Heart right ventricle (tissue), 16 donors: ENCODE results near the gene ZNF827. TPM values are rescaled to one million over a fixed set of nuclear protein-coding genes. Genes with fewer than 3 reads are reported as not detected.

ENCODE experiments used
- ATAC-seq, 8 donors: fragments of 200-7000 bp; cut with Tn5 transposase; one replicate each; pipeline ENCODE4 v1.9.1; 2020; ENCODE audit warnings: mild to moderate bottlenecking in 8 of 8, moderate library complexity in 8 of 8, moderate number of reproducible peaks in 1 of 8
- DNase-seq, 2 donors: peaks; one replicate each; pipeline ENCODE4 v3.0.0-alpha.2; 2020
- H3K27ac ChIP-seq, 10 donors: fragments of 200-600 bp; sonication (generic) in 2 of 10; one replicate each; pipeline versions ENCODE4 v1.5.0 to v1.8.0; 2020 to 2022; ENCODE audit warnings: mild to moderate bottlenecking in 3 of 10
- H3K27me3 ChIP-seq, 7 donors: fragments of 200-600 bp; one replicate each; pipeline ENCODE4 v1.8.0; 2021 to 2022; ENCODE audit warnings: mild to moderate bottlenecking in 2 of 7
- H3K36me3 ChIP-seq, 9 donors: fragments of 200-600 bp; sonication (generic) in 1 of 9; one replicate each; pipeline versions ENCODE4 v1.5.0 to v1.8.0; 2020 to 2022; ENCODE audit warnings: mild to moderate bottlenecking in 2 of 9
- H3K4me1 ChIP-seq, 9 donors: fragments of 200-600 bp; sonication (generic) in 1 of 9; one replicate each; pipeline versions ENCODE4 v1.5.0 to v1.8.0; 2020 to 2022; ENCODE audit warnings: mild to moderate bottlenecking in 4 of 9
- H3K4me3 ChIP-seq, 10 donors: fragments of 200-600 bp; sonication (generic) in 2 of 10; one replicate each; pipeline versions ENCODE4 v1.5.0 to v1.8.0; 2020 to 2022; ENCODE audit warnings: mild to moderate bottlenecking in 7 of 10, moderate library complexity in 2 of 10
- H3K9me3 ChIP-seq, 11 donors: fragments of 200-600 bp in 10 of 11; sonication (generic) in 2 of 11; one replicate each; pipeline versions ENCODE4 v1.5.0 to v1.8.0; 2013 to 2022; ENCODE audit warnings: mild to moderate bottlenecking in 2 of 11, control low read depth in 1 of 11, moderate library complexity in 1 of 11
- CTCF ChIP-seq, 9 donors: fragments of 200-600 bp; sonication (generic) in 2 of 9; IDR thresholded peaks; one replicate each; pipeline versions ENCODE4 v1.5.0 to v1.8.0; 2021 to 2022; ENCODE audit warnings: antibody characterized with exemption in 9 of 9, mild to moderate bottlenecking in 5 of 9, moderate library complexity in 1 of 9
- WGBS, 2 donors: extraction: QIAGEN DNeasy Blood & Tissue Kit; methylation state at CpG; one replicate each; pipeline ENCODE4 v1.1.7; 2013; ENCODE audit warnings: inconsistent platforms in 1 of 2; 5-methylcytosine and 5-hydroxymethylcytosine counted together
- intact Hi-C, 10 donors: fragments of 100-400 bp; cut with DNase I; formaldehyde crosslinking; loops; one replicate each; pipeline versions ENCODE4 v1.11.1 to v1.14.2; 2022
- polyA plus RNA-seq, 2 donors: library from polyadenylated mRNA; stranded (reverse); fragments of 200-250 nt; gene quantifications; one replicate each; pipeline ENCODE4 v1.2.3, GENCODE V29; 2013
- total RNA-seq, 10 donors: library from RNA; stranded (reverse); fragmentation: NEBNext Ultra II Directional in 3 of 10; extraction: Animal tissue kit (Norgen Biotek cat#: 25700) in 3 of 10; gene quantifications; one replicate each; pipeline versions ENCODE4 v1.2.1 to v1.2.4, GENCODE V29; 2021 to 2023
- donor health status: Arrhythmogenic right ventricular cardiomyopathy.
- donor health status: ischemic (EF 13 %, LVEDD 7.1; RV severe dilation, severe dysfunction).
- donor health status: healthy with polysubstance abuse.
- donor health status: DM: no; HTN: yes; CAD: no.
- donor health status: DM: no; HTN: no; CAD: no.
- donor health status: ischemic (EF 25% LVEDD 6.9; RV normal size, moderate dysfunction).
- donor health status: ischemic (EF 25% LVEDD 5.7; RV mildly dilated, moderate dysfunction).
- donor health status: healthy.
- donor health status: DM: yes; HTN: yes; CAD: no.
- donor health status: Ischemic cardiomyopathy.
- donor health status: ischemic (EF 35%, LVEDD 5.7; RV mildly dilated, moderate dysfunction).
- donor health status: nonischemic (EF 11% LVEDD 7.7; RV severe dilation, severe dysfunction).
- donor health status: DM: yes; HTN: yes; CAD: no.
- donor health status: PGD.
- donor health status: ischemic (EF 29% LVEDD 5.4; RV normal size, mild dysfunction).
- donor health status: nonischemic (EF 23%, LVEDD 6.1; RV moderate dilation, normal function).

ZNF827 gene
- total and polyA plus RNA-seq, 12 donors = 3.8 to 33.9 (median 19.3) TPM

- peaks cover 0 to 15% (median 0%) of the 10 kb centered on the region in 9 donors for H3K36me3 ChIP-seq
- intact Hi-C loops = no loop called here
- DNase-seq (no peak), ATAC-seq (peak in 5 of 8 donors; percentile 31 to 51 (median 31))
- H3K27ac ChIP-seq = peak overlapping the region in 2 of 10 donors; percentile 6 to 35
- no peak for TF ChIP-seq CTCF (IDR thresholded peaks at IDR 0.05)
- peaks cover 0 to 42% (median 5%) of the 10 kb centered on the region in 9 donors for H3K4me1 ChIP-seq
- 58 to 72% methylated on average over 5 of the region's 5 CpGs for WGBS, 2 donors
- H3K27me3 ChIP-seq = no peaks in the 10 kb centered on the region
- no peak overlapping the region for H3K4me3 ChIP-seq
- peaks cover 0 to 9% (median 0%) of the 10 kb centered on the region in 11 donors for H3K9me3 ChIP-seq
These were observed 155.9 kb downstream of the ZNF827 start for GRCh38 chr4:145782756-145783155.

GRCh38 chr4:145781351-145781750 lies 157.3 kb downstream of the ZNF827 start:
- WGBS, 2 donors = 90 to 96% methylated on average over 2 of the region's 2 CpGs
- no peak for ATAC-seq
- TF ChIP-seq CTCF (IDR thresholded peaks at IDR 0.05) = no peak
- Histone ChIP-seq H3K27ac (no peak overlapping the region), H3K4me1 (peaks cover 0 to 42% (median 5%) of the 10 kb centered on the region in 9 donors), H3K36me3 (peaks cover 0 to 25% (median 0%) of the 10 kb centered on the region in 9 donors), H3K27me3 (no peaks in the 10 kb centered on the region), H3K4me3 (no peak overlapping the region), H3K9me3 (peaks cover 0 to 9% (median 0%) of the 10 kb centered on the region in 11 donors)
- no peak for DNase-seq
- intact Hi-C loops = no loop called here

- no peak for TF ChIP-seq CTCF (IDR thresholded peaks at IDR 0.05)
- DNase-seq = no peak
- H3K4me3 ChIP-seq = no peak overlapping the region
- H3K36me3 ChIP-seq = peaks cover 0 to 43% (median 0%) of the 10 kb centered on the region in 9 donors
- peaks cover 0 to 9% (median 0%) of the 10 kb centered on the region in 11 donors for H3K9me3 ChIP-seq
- intact Hi-C loops = no loop called here
- H3K27me3 ChIP-seq = no peaks in the 10 kb centered on the region
- H3K4me1 ChIP-seq = peaks cover 0 to 29% (median 3%) of the 10 kb centered on the region in 9 donors
- H3K27ac ChIP-seq = no peak overlapping the region
- ATAC-seq = peak in 1 of 8 donors; percentile 32
- WGBS, 2 donors = 61 to 77% methylated on average over 8 of the region's 8 CpGs
These were observed 159.3 kb downstream of the ZNF827 start for GRCh38 chr4:145779319-145779801.

- Histone ChIP-seq H3K9me3 (no peaks in the 10 kb centered on the region), H3K36me3 (peaks cover 0 to 50% (median 6%) of the 10 kb centered on the region in 9 donors), H3K27me3 (no peaks in the 10 kb centered on the region), H3K4me1 (peaks cover 0 to 21% (median 1%) of the 10 kb centered on the region in 9 donors), H3K4me3 (no peak overlapping the region), H3K27ac (no peak overlapping the region)
- DNase-seq = no peak
- WGBS, 2 donors = 93 to 96% methylated on average over 4 of the region's 4 CpGs
- intact Hi-C loops = no loop called here
- no peak for TF ChIP-seq CTCF (IDR thresholded peaks at IDR 0.05)
- ATAC-seq = no peak
These were observed 162.4 kb downstream of the ZNF827 start for GRCh38 chr4:145776208-145776607.
